HG03196 (cell line): ENCODE data around the gene TFAP2D.

Experiments
- ATAC-seq: cut with Tn5 transposase; IDR thresholded peaks from one replicate; pipeline ENCODE4 v1.9.1; 2021; ENCODE audit not compliant: unreplicated experiment

Gene TFAP2D

GRCh38 chr6:50718566-50718965, 5.2 kb downstream of the TFAP2D start:
- ATAC-seq = no peak

GRCh38 chr6:50720623-50721022, 7.3 kb downstream of the TFAP2D start:
- ATAC-seq = no peak

- ATAC-seq = no peak
Measured at GRCh38 chr6:50721978-50722377, 8.7 kb downstream of the TFAP2D start.

DNA sequence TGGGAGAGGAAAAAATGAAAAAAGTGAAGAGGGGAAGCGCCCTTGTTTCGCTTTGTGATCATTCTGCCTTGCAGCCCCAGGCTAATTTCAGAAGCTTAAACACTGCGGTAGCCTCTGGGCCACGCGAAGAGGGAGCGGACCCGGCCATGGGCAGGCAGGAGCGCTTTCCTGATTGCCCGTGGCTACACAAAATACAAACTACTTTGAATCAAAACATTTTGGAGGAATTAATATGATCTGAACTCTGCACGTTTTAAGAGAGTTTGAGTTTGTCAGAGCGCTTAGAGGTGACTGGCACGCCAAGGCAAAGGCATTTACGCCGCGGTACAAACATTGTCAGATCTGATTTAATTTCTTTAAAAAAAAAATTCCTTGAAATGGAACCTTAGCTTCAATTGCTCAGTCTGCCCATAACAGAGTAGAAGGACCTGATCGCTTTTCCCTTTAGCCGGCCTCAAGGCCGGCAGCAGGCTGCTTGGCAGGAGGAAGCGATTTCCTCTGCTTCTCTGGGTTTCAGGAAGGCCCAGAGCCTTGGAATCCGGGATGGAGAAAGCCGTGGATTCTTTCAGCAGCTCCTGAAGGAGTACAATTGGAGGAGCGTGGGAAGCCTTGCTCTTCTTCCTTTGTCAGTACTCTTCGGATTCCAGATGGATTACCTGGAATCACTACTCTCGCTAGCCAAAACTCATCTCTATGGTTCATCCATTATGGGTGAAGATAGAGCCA, 9.7 kb downstream of the TFAP2D start:
- no peak for ATAC-seq

DNA sequence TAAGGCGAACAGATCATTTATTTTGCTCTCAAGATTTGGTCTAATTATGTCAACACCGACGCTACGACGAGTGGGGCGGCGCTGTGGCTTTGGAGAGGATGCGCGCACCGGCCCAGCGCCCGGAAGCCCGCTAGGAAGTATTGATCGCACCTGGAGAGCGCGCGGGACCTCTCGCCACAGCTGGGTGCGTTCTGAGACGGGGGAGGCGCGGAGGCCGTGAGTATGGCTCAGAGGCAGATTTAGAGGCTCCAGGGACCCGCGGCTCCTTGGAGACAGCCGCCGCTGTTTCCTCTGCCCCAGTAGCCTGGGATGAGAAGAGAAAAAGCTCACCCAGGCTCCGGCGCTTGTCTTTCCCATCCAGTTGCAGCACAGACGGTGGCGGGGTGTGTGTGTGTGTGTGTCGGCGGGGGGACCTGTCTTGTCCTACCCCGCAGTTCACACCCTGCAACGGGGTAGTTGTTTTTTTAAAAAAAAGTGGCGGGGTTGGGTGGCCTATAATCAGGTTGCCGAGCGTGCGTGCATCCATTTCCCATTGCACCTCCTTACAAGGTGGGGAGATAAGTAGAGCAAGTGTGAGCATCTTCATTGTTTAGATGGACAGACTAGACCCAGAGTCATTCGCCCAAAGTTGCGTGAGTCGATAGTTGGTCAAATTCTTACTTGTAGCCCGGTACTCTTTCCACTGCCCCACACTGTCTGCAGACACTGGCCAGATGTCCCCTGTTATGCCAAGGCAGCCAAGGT, 11.2 kb downstream of the TFAP2D start:
- ATAC-seq = no peak

DNA sequence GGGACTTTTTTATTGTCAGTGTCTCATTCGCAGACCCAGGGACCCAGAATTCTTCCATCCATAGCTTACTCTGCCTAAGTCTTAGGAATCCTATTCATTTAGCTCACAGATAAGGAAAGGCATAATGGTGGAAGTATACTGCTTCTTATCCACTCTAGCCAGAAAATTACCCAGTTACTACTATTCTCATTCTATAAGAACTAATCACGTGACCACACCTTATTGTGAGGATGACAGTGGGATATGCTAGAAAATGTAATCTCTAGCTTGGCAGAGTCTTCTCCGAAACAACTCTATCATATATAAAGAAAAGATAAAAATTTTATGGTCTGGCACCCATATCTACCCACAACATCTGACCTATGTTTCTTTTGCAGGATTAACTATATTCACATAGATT, 21.2 kb downstream of the TFAP2D start:
- no peak for ATAC-seq

GRCh38 chr6:50742161-50742560, 28.8 kb downstream of the TFAP2D start:
- ATAC-seq = no peak

- no peak for ATAC-seq
Measured at GRCh38 chr6:50744976-50745375, 31.6 kb downstream of the TFAP2D start.

DNA sequence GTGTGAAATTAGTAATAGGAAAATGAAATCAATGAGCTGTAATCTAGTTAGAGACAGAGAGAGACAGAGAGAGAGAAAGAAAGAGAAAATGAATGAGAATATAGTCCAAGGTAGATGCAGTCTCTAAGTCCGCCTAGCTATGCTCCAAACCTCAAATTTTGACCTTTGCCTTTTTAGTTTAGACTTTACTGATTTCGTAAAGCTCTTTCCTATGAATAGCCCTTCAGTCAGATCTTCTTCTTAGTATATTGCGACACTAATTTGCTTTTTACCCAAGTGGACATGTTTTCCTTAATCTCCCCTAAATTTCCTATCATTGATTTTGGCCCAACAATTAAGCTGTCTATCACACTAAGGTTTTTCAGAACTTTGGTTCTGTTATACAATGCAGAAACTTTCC, 49.5 kb downstream of the TFAP2D start:
- no peak for ATAC-seq

GRCh38 chr6:50778696-50779095, 65.4 kb downstream of the TFAP2D start:
- ATAC-seq = no peak

- no peak for ATAC-seq
Measured at GRCh38 chr6:50780382-50780781, 67.1 kb downstream of the TFAP2D start.

GRCh38 chr6:50785921-50786320, 72.6 kb downstream of the TFAP2D start:
- ATAC-seq = no peak

GRCh38 chr6:50791900-50792508, 78.7 kb downstream of the TFAP2D start:
- no peak for ATAC-seq

- no peak for ATAC-seq
Measured at GRCh38 chr6:50792771-50793170, 79.4 kb downstream of the TFAP2D start.

GRCh38 chr6:50795574-50795973, 82.2 kb downstream of the TFAP2D start:
- no peak for ATAC-seq

DNA sequence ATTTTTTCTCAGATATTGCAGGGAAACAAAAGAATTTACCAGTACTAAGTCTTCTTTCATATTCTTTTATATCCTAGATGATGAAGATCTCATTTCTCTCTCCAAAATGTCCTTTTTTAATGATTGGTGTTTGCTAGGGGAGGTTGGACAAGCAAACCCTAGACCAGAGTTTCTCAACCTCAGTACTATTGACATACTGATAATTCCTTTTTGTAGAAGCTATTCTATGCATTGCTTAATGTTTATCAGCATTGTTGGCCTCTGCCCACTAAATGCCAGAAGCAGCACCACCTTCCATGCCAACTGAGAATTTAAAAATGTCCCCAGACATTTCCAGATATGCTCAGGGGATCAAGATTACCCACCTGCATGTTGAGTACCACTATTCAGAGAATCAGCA, 91.0 kb downstream of the TFAP2D start:
- no peak for ATAC-seq

- no peak for ATAC-seq
Measured at GRCh38 chr6:50807035-50807434, 93.7 kb downstream of the TFAP2D start.

GRCh38 chr6:50815436-50816114, 102.2 kb downstream of the TFAP2D start:
- peak; percentile 38 for ATAC-seq

- ATAC-seq = peak; percentile 78
Measured at GRCh38 chr6:50816115-50816675, 102.9 kb downstream of the TFAP2D start.

DNA sequence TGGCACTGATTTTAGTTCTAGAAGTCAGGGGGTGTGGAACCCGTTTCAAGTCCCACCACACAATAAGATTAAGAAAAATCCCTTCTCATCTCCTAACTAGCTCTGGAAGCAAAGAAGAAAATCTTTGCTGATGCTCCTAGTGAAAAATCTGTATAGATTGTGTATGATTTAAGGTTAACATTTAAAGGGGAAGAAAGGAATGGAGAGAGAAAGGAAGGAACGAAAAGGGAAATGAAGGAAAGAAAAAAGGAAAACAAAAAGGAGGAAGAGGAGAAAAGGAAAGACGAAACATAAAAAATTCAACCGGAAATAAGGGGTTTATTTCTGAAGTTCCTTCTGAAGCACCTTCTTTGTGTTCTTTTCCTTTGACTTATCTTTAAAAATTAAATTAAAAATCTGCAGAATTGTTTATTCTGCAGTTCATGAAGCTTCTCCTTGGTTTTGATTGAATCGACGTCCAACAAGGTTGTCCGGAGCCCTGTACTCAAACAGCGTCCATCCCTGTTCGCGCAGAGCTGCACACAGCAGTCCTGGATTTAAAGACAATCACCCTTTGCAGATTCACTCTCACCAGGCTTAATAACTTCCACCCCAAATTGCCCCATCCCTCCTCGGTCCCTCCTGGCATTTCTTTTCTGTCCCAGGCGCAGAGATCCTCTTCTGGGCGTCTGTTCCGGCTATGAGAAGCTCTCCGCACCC, 103.8 kb downstream of the TFAP2D start:
- no peak for ATAC-seq

- no peak for ATAC-seq
Measured at GRCh38 chr6:50817646-50817950, 104.3 kb downstream of the TFAP2D start.
